ENCODE data around the gene CDC25B. TPM values are rescaled to one million over a fixed set of nuclear protein-coding genes. Genes with fewer than 3 reads are reported as not detected.

Gene CDC25B
- total RNA-seq (2014; rRNA removed; shearing (Covaris generic); ENCODE audit: low replicate concordance), result 13.9 and 16.0 TPM in 2 replicates

- Histone ChIP-seq H3K27me3 (no peaks in the 10 kb centered on the region), H3K9me3 (no peaks in the 10 kb centered on the region), H3K4me3 (peak within 1 kb of the TSS; percentile 70), H3K36me3 (peaks cover 20% of the 10 kb centered on the region)
- DNase-seq, result peak; percentile 93
Observed at GRCh38 chr20:3795511-3796468, at the start of gene CDC25B. Gene CDC25B, plus strand, starts transcription at chr20:3796310. Its CDS starts 222 bp downstream, at chr20:3796532.

- H3K27me3 ChIP-seq, result no peaks in the 10 kb centered on the region
- H3K36me3 ChIP-seq, result no peaks in the 10 kb centered on the region
- H3K4me3 ChIP-seq, result no peak overlapping the region
- DNase-seq, result no peak
- no peaks in the 10 kb centered on the region for H3K9me3 ChIP-seq
Observed at GRCh38 chr20:3747471-3747870, 48.6 kb upstream of the CDC25B start.

GRCh38 chr20:3748073-3748472, 48.0 kb upstream of the CDC25B start:
- H3K36me3 ChIP-seq, result no peaks in the 10 kb centered on the region; the same call in 1 of the 2 replicates
- H3K27me3 ChIP-seq, result no peaks in the 10 kb centered on the region
- no peak for DNase-seq
- no peaks in the 10 kb centered on the region for H3K9me3 ChIP-seq
- no peak overlapping the region for H3K4me3 ChIP-seq

- Histone ChIP-seq H3K27me3 (no peaks in the 10 kb centered on the region), H3K9me3 (no peaks in the 10 kb centered on the region), H3K4me3 (no peak overlapping the region), H3K36me3 (no peaks in the 10 kb centered on the region; the same call in 1 of the 2 replicates)
- no peak for DNase-seq
Observed at GRCh38 chr20:3749087-3749688, 46.9 kb upstream of the CDC25B start.

GRCh38 chr20:3749689-3750531, 46.2 kb upstream of the CDC25B start:
- DNase-seq, result no peak
- no peaks in the 10 kb centered on the region; the same call in 1 of the 2 replicates for H3K36me3 ChIP-seq
- no peaks in the 10 kb centered on the region for H3K9me3 ChIP-seq
- no peaks in the 10 kb centered on the region for H3K27me3 ChIP-seq
- no peak overlapping the region for H3K4me3 ChIP-seq

- no peaks in the 10 kb centered on the region for H3K27me3 ChIP-seq
- no peaks in the 10 kb centered on the region for H3K9me3 ChIP-seq
- DNase-seq, result no peak
- H3K4me3 ChIP-seq, result no peak overlapping the region
- no peaks in the 10 kb centered on the region; the same call in 1 of the 2 replicates for H3K36me3 ChIP-seq
Observed at GRCh38 chr20:3751305-3751674, 44.8 kb upstream of the CDC25B start.

- Histone ChIP-seq H3K9me3 (no peaks in the 10 kb centered on the region), H3K36me3 (no peaks in the 10 kb centered on the region; the same call in 1 of the 2 replicates), H3K27me3 (no peaks in the 10 kb centered on the region), H3K4me3 (no peak overlapping the region)
- no peak for DNase-seq
Observed at GRCh38 chr20:3751675-3752385, 44.3 kb upstream of the CDC25B start.

- no peak overlapping the region for H3K4me3 ChIP-seq
- H3K9me3 ChIP-seq, result no peaks in the 10 kb centered on the region
- no peaks in the 10 kb centered on the region for H3K27me3 ChIP-seq
- no peaks in the 10 kb centered on the region; the same call in 1 of the 2 replicates for H3K36me3 ChIP-seq
- no peak for DNase-seq
Observed at GRCh38 chr20:3752386-3752759, 43.7 kb upstream of the CDC25B start.

GRCh38 chr20:3753098-3753497, 43.0 kb upstream of the CDC25B start:
- no peaks in the 10 kb centered on the region; the same call in 1 of the 2 replicates for H3K36me3 ChIP-seq
- H3K27me3 ChIP-seq, result no peaks in the 10 kb centered on the region
- no peaks in the 10 kb centered on the region for H3K9me3 ChIP-seq
- DNase-seq, result peak; percentile 29
- H3K4me3 ChIP-seq, result no peak overlapping the region

- DNase-seq, result no peak
- no peaks in the 10 kb centered on the region; the same call in 1 of the 2 replicates for H3K36me3 ChIP-seq
- H3K9me3 ChIP-seq, result no peaks in the 10 kb centered on the region
- H3K27me3 ChIP-seq, result no peaks in the 10 kb centered on the region
- H3K4me3 ChIP-seq, result no peak overlapping the region
Observed at GRCh38 chr20:3753501-3754275, 42.4 kb upstream of the CDC25B start.

- Histone ChIP-seq H3K36me3 (no peaks in the 10 kb centered on the region; the same call in 1 of the 2 replicates), H3K9me3 (no peaks in the 10 kb centered on the region), H3K4me3 (no peak overlapping the region), H3K27me3 (no peaks in the 10 kb centered on the region)
- no peak for DNase-seq
Observed at GRCh38 chr20:3754276-3754630, 41.9 kb upstream of the CDC25B start.

GRCh38 chr20:3755269-3755668, 40.8 kb upstream of the CDC25B start:
- H3K27me3 ChIP-seq, result no peaks in the 10 kb centered on the region
- H3K36me3 ChIP-seq, result no peaks in the 10 kb centered on the region; the same call in 1 of the 2 replicates
- no peak overlapping the region for H3K4me3 ChIP-seq
- DNase-seq, result no peak
- no peaks in the 10 kb centered on the region for H3K9me3 ChIP-seq

GRCh38 chr20:3755814-3756480, 40.2 kb upstream of the CDC25B start:
- H3K27me3 ChIP-seq, result no peaks in the 10 kb centered on the region
- no peak overlapping the region for H3K4me3 ChIP-seq
- no peaks in the 10 kb centered on the region for H3K9me3 ChIP-seq
- no peaks in the 10 kb centered on the region; the same call in 1 of the 2 replicates for H3K36me3 ChIP-seq
- no peak for DNase-seq

- Histone ChIP-seq H3K9me3 (no peaks in the 10 kb centered on the region), H3K27me3 (no peaks in the 10 kb centered on the region), H3K36me3 (no peaks in the 10 kb centered on the region; the same call in 1 of the 2 replicates), H3K4me3 (no peak overlapping the region)
- no peak for DNase-seq
Observed at GRCh38 chr20:3757268-3757667, 38.8 kb upstream of the CDC25B start.

- no peaks in the 10 kb centered on the region for H3K27me3 ChIP-seq
- no peak for DNase-seq
- no peak overlapping the region for H3K4me3 ChIP-seq
- no peaks in the 10 kb centered on the region for H3K36me3 ChIP-seq
- H3K9me3 ChIP-seq, result no peaks in the 10 kb centered on the region
Observed at GRCh38 chr20:3758566-3758965, 37.5 kb upstream of the CDC25B start.

Measured in MG63 (cell line).